H9 (cell line): Measurements from ENCODE around the gene UVSSA. TPM values are rescaled to one million over a fixed set of nuclear protein-coding genes. Genes with fewer than 3 reads are reported as not detected.

Source experiments
- DNase-seq: peaks from one replicate; pipeline ENCODE4 v3.0.0-alpha.2; 2017
- H2AFZ ChIP-seq: one replicate; pipeline ENCODE4 v1.6.1; 2013; ENCODE audit warnings: mild to moderate bottlenecking, low read length, control low read depth, moderate library complexity
- H2AK5ac ChIP-seq: 2 replicates; pipeline ENCODE4 v1.6.1; 2013; ENCODE audit warnings: low read length, control low read depth, mixed read lengths; ENCODE audit not compliant: insufficient read length
- H2BK120ac ChIP-seq: one replicate; pipeline ENCODE4 v1.6.1; 2013; ENCODE audit warnings: low read depth, mild to moderate bottlenecking, low read length, control low read depth, inconsistent platforms; ENCODE audit not compliant: poor library complexity, severe bottlenecking
- H2BK12ac ChIP-seq: 2 replicates; pipeline ENCODE4 v1.6.1; 2013; ENCODE audit warnings: low read length, control low read depth, mixed read lengths, low read depth; ENCODE audit not compliant: insufficient read length
- H2BK15ac ChIP-seq: 2 replicates; pipeline ENCODE4 v1.6.1; 2013; ENCODE audit warnings: low read depth, low read length, control low read depth
- H2BK20ac ChIP-seq: one replicate; pipeline ENCODE4 v1.6.1; 2013; ENCODE audit warnings: low read depth, mild to moderate bottlenecking, low read length, control low read depth, inconsistent platforms; ENCODE audit not compliant: poor library complexity, severe bottlenecking
- H2BK5ac ChIP-seq: 2 replicates; pipeline ENCODE4 v1.6.1; 2013; ENCODE audit warnings: low read length, control low read depth, mixed read lengths; ENCODE audit not compliant: insufficient read length
- H3K14ac ChIP-seq: 2 replicates; pipeline ENCODE4 v1.6.1; 2013; ENCODE audit warnings: low read length, control low read depth; ENCODE audit not compliant: insufficient read depth
- H3K18ac ChIP-seq: 2 replicates; pipeline ENCODE4 v1.6.1; 2013; ENCODE audit warnings: low read depth, mild to moderate bottlenecking, mixed read lengths, low read length, control low read depth; ENCODE audit not compliant: insufficient read length
- H3K23ac ChIP-seq: 2 replicates; pipeline ENCODE4 v1.6.1; 2013; ENCODE audit warnings: low read length, control low read depth, mixed read lengths, low read depth; ENCODE audit not compliant: insufficient read length
- H3K23me2 ChIP-seq: 2 replicates; pipeline ENCODE4 v1.6.1; 2013; ENCODE audit warnings: low read depth, mild to moderate bottlenecking, mixed read lengths, low read length, control low read depth; ENCODE audit not compliant: insufficient read length, poor library complexity, severe bottlenecking
- H3K27ac ChIP-seq: 2 replicates; pipeline ENCODE4 v1.5.1; 2013; ENCODE audit warnings: low read length, control low read depth, mixed read lengths, low read depth; ENCODE audit not compliant: insufficient read length
- H3K27me3 ChIP-seq: 2 replicates; pipeline ENCODE4 v1.6.1; 2013; ENCODE audit warnings: low read length, control low read depth, inconsistent platforms; ENCODE audit not compliant: insufficient read depth
- H3K4ac ChIP-seq: 2 replicates; pipeline ENCODE4 v1.6.1; 2013; ENCODE audit warnings: low read depth, mild to moderate bottlenecking, control low read depth, inconsistent platforms, low read length, moderate library complexity
- H3K4me1 ChIP-seq: 2 replicates; pipeline ENCODE4 v1.6.1; 2013; ENCODE audit warnings: low read length, control low read depth, inconsistent platforms; ENCODE audit not compliant: insufficient read depth
- H3K4me2 ChIP-seq: 2 replicates; pipeline ENCODE4 v1.6.1; 2013; ENCODE audit warnings: low read length, control low read depth, mixed read lengths; ENCODE audit not compliant: insufficient read length, insufficient read depth
- H3K56ac ChIP-seq: 2 replicates; pipeline ENCODE4 v1.6.1; 2013; ENCODE audit warnings: low read depth, mild to moderate bottlenecking, mixed read lengths, low read length, control low read depth; ENCODE audit not compliant: insufficient read length
- H3K79me1 ChIP-seq: 2 replicates; pipeline ENCODE4 v1.6.1; 2013; ENCODE audit warnings: low read depth, mild to moderate bottlenecking, moderate library complexity, low read length, control low read depth, inconsistent platforms; ENCODE audit not compliant: insufficient read depth, poor library complexity, severe bottlenecking
- H3K79me2 ChIP-seq: 2 replicates; pipeline ENCODE4 v1.6.1; 2013; ENCODE audit warnings: low read length, control low read depth, inconsistent platforms; ENCODE audit not compliant: insufficient read depth
- H3K9ac ChIP-seq: 2 replicates; pipeline ENCODE4 v1.6.1; 2013; ENCODE audit warnings: low read length, control low read depth, mixed read lengths; ENCODE audit not compliant: insufficient read length; ENCODE audit errors: extremely low read depth
- H3K9me3 ChIP-seq: one replicate; pipeline ENCODE4 v1.6.1; 2013; ENCODE audit warnings: low read depth, low read length, inconsistent platforms; ENCODE audit not compliant: control insufficient read depth
- H3T11ph ChIP-seq: one replicate; pipeline ENCODE4 v1.6.1; 2013; ENCODE audit warnings: mild to moderate bottlenecking, low read length, control low read depth, inconsistent platforms
- H4K20me1 ChIP-seq: one replicate; pipeline ENCODE4 v1.6.1; 2013; ENCODE audit not compliant: control insufficient read depth, insufficient read length, insufficient read depth
- H4K5ac ChIP-seq: 2 replicates; pipeline ENCODE4 v1.6.1; 2013; ENCODE audit warnings: low read depth, mild to moderate bottlenecking, mixed read lengths, low read length, control low read depth; ENCODE audit not compliant: insufficient read length
- H4K8ac ChIP-seq: replicated peaks from 2 replicates; pipeline ENCODE4 v1.6.1; 2013; ENCODE audit warnings: low read length, control low read depth, mixed read lengths, low read depth; ENCODE audit not compliant: insufficient read length
- H4K91ac ChIP-seq: 2 replicates; pipeline ENCODE4 v1.6.1; 2013; ENCODE audit warnings: low read depth, mild to moderate bottlenecking, moderate library complexity, mixed read lengths, low read length, control low read depth; ENCODE audit not compliant: insufficient read length
- H3K27ac Mint-ChIP-seq, 3 experiments: 2 replicates in 2 of 3; 3 replicates in 1 of 3; pipeline ENCODE4 v1.8.0; 2020 to 2021; ENCODE audit warnings: mixed read lengths in 3 of 3, mild to moderate bottlenecking in 1 of 3, moderate library complexity in 1 of 3
- H3K27me3 Mint-ChIP-seq: 2 replicates; pipeline ENCODE4 v1.8.0; 2021; ENCODE audit warnings: low read depth, mild to moderate bottlenecking, moderate library complexity, mixed read lengths
- H3K36me3 Mint-ChIP-seq, 3 experiments: 2 replicates in 2 of 3; 3 replicates in 1 of 3; pipeline ENCODE4 v1.8.0; 2020 to 2021; ENCODE audit warnings: low read depth in 3 of 3, mixed read lengths in 3 of 3; ENCODE audit not compliant: insufficient read depth in 1 of 3
- H3K4me1 Mint-ChIP-seq, 2 experiments: 2 replicates each; pipeline ENCODE4 v1.8.0; 2020; ENCODE audit warnings: mixed read lengths in 2 of 2
- H3K4me3 Mint-ChIP-seq, 2 experiments: 2 replicates in 1 of 2; 3 replicates in 1 of 2; pipeline ENCODE4 v1.8.0; 2020 to 2021; ENCODE audit warnings: mild to moderate bottlenecking in 2 of 2, mixed read lengths in 2 of 2, moderate library complexity in 1 of 2
- H3K9me3 Mint-ChIP-seq, 2 experiments: 2 replicates in 1 of 2; 3 replicates in 1 of 2; pipeline ENCODE4 v1.8.0; 2020; ENCODE audit warnings: mild to moderate bottlenecking in 2 of 2, mixed read lengths in 2 of 2, moderate library complexity in 1 of 2
- WGBS: extraction: QIAGEN DNeasy Blood & Tissue Kit; methylation state at CpG from one replicate; pipeline ENCODE4 v1.1.7; 2013; ENCODE audit warnings: missing lambda C conversion rate, low lambda C conversion rate, mixed read lengths; ENCODE audit not compliant: insufficient read length; ENCODE audit errors: extremely low coverage; 5-methylcytosine and 5-hydroxymethylcytosine counted together
- total RNA-seq: library from RNA; stranded (reverse); gene quantifications from 2 replicates; pipeline ENCODE4 v1.2.1, GENCODE V29; 2021
- TF ChIP-seq, protein P1 (sequence below): fragments of 200-600 bp; sonication (generic); conservative IDR thresholded peaks from 3 replicates; pipeline ENCODE4 v1.8.0; 2021; ENCODE audit warnings: antibody characterized with exemption, mild to moderate bottlenecking

UVSSA gene
- total RNA-seq, 1 experiment from 2014 or later, result 15.9 TPM

DNA sequence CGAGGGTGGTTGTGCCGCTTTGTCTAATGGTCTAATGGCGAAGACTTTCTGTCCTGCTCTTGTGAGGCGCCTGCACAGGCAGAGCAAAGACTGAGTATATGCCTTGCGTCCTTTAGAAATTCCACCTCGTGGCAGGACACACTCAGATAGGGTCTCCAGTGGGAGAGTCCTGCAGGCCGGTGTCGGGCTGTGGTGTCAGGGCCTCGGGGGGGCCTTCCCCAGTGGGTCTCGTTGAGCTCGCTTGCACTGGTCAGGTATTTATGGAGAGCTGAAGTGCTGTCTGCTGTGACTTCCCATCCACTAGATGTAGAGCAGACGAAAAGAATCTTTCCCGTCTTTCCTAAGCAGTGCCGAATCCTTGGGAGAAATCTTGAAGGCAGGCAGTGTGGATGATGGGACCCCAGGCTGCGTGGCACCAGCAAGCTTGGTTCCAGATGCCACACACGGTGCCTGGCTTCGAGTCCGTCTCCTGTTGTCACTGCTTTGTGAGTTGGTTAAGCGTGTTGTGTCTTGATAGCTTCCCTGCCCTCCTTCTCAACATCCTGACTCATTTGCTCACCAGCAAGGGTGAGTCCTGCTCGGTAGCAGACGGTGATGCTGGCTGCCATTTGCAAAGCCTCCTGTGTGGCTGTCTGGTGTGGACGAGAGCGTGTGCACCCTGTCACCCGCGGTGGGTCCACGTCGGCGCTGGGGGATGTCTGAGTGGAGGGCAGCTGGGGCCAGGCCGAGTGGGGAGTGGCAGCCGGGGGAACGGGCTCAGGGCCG lies 36.8 kb upstream of the UVSSA start:
- Histone ChIP-seq H3K23ac (no peak overlapping the region), H4K5ac (no peak overlapping the region), H3K18ac (no peak overlapping the region), H2AK5ac (no peak overlapping the region), H3K79me2 (peaks cover 17% of the 10 kb centered on the region), H3T11ph (no peak overlapping the region), H3K27me3 (no peaks in the 10 kb centered on the region), H2BK5ac (no peak overlapping the region), H4K91ac (no peak overlapping the region), H2BK15ac (no peak overlapping the region), H3K4ac (no peak overlapping the region), H4K8ac (no peak overlapping the region), H3K27ac (no peak overlapping the region), H2BK20ac (no peak overlapping the region), H3K14ac (no peak overlapping the region), H4K20me1 (peaks cover 2% of the 10 kb centered on the region), H3K4me1 (peaks cover 3% of the 10 kb centered on the region; the same call in 1 of the 2 replicates), H3K79me1 (peaks cover 19% of the 10 kb centered on the region), H2AFZ (no peak overlapping the region), H2BK12ac (no peak overlapping the region), H3K9me3 (no peaks in the 10 kb centered on the region), H3K4me2 (peak overlapping the region; percentile 32), H3K23me2 (peaks cover 5% of the 10 kb centered on the region), H3K56ac (no peak overlapping the region), H2BK120ac (no peak overlapping the region), H3K9ac (no peak overlapping the region)
- peaks cover 30 to 39% (median 37%) of the 10 kb centered on the region in 3 experiments for H3K36me3 Mint-ChIP-seq
- H3K27me3 Mint-ChIP-seq, result no peaks in the 10 kb centered on the region
- peak overlapping the region; percentile 27 to 87 (median 36); a peak in 2 of 7 replicates for H3K27ac Mint-ChIP-seq
- H3K4me3 Mint-ChIP-seq, result peak overlapping the region; percentile 31 to 71; a peak in 4 of 5 replicates
- DNase-seq, result no peak
- no CpG with 5 or more reads among the region's 32 CpGs for WGBS
- peaks cover 16 to 19% of the 10 kb centered on the region in 2 experiments for H3K4me1 Mint-ChIP-seq
- TF ChIP-seq, protein P1, sequence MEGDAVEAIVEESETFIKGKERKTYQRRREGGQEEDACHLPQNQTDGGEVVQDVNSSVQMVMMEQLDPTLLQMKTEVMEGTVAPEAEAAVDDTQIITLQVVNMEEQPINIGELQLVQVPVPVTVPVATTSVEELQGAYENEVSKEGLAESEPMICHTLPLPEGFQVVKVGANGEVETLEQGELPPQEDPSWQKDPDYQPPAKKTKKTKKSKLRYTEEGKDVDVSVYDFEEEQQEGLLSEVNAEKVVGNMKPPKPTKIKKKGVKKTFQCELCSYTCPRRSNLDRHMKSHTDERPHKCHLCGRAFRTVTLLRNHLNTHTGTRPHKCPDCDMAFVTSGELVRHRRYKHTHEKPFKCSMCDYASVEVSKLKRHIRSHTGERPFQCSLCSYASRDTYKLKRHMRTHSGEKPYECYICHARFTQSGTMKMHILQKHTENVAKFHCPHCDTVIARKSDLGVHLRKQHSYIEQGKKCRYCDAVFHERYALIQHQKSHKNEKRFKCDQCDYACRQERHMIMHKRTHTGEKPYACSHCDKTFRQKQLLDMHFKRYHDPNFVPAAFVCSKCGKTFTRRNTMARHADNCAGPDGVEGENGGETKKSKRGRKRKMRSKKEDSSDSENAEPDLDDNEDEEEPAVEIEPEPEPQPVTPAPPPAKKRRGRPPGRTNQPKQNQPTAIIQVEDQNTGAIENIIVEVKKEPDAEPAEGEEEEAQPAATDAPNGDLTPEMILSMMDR, result no peak
- peaks cover 3 to 7% of the 10 kb centered on the region in 2 experiments; a peak in 3 of 5 replicates for H3K9me3 Mint-ChIP-seq
